HepG2 (cell line): ENCODE data around the gene CYP2W1. TPM values are rescaled to one million over a fixed set of nuclear protein-coding genes. Genes with fewer than 3 reads are reported as not detected.
A peak's percentile ranks its signal among the peaks of the same experiment; 100 is the strongest.

Source experiments
- ATAC-seq: fragments of 200-7000 bp; cut with Tn5 transposase; 3 replicates; pipeline ENCODE4 v1.9.1; 2020; ENCODE audit warnings: mild to moderate bottlenecking, moderate library complexity
- BruUV-seq: library from RNA; stranded (reverse); fragments of 400-500 nt; replicated peaks from 2 replicates; lab custom pipeline; 2021; lab: Mats Ljungman, UMichigan
- CTCF ChIA-PET: fragments of 300-600 bp; formaldehyde crosslinking; extraction: SDS; loops from one replicate; lab custom pipeline; 2021; ENCODE audit warnings: low total read pairs, inconsistent platforms, low intra/inter-chr PET ratio; lab: Yijun Ruan, JAX
- POLR2A ChIA-PET: fragments of 350-600 bp; sonication (Branson Sonifier 250); formaldehyde crosslinking; loops from one replicate; lab custom pipeline; 2020; ENCODE audit warnings: antibody characterized with exemption, inconsistent platforms; lab: Yijun Ruan, JAX
- DNase-seq: peaks from one replicate; pipeline ENCODE4 v3.0.0-alpha.2; 2015; ENCODE audit warnings: low spot score
- FAIRE-seq: peaks from 3 replicates; lab custom pipeline; 2011; peaks lifted over from hg19 to GRCh38; lab: Jason Lieb, UNC
- H2AFZ ChIP-seq: one replicate; pipeline ENCODE4 v1.6.1; 2011; ENCODE audit warnings: low read length, inconsistent platforms
- H3K27ac ChIP-seq: fragments of 300-600 bp; 3 replicates; pipeline ENCODE4 v1.8.0; 2011; ENCODE audit warnings: mixed run types, mild to moderate bottlenecking, mixed read lengths, low read length, inconsistent platforms; ENCODE audit not compliant: insufficient read depth; ENCODE audit errors: extremely low read length
- H3K27me3 ChIP-seq, 2 experiments: fragments of 200-600 bp in 1 of 2; 2 replicates in 1 of 2; 3 replicates in 1 of 2; pipeline versions ENCODE4 v1.6.0 to v1.8.0; 2011; ENCODE audit warnings: low read length in 2 of 2, mild to moderate bottlenecking in 2 of 2, moderate library complexity in 2 of 2, inconsistent platforms in 1 of 2; ENCODE audit not compliant: insufficient read depth in 2 of 2, control insufficient read depth in 1 of 2
- H3K36me3 ChIP-seq, 2 experiments: fragments of 200-600 bp in 1 of 2; replicated peaks in 1 of 2; 2 replicates in 1 of 2; 3 replicates in 1 of 2; pipeline versions ENCODE4 v1.5.1 to v1.8.0; 2011; ENCODE audit warnings: low read length in 2 of 2, inconsistent platforms in 1 of 2; ENCODE audit not compliant: insufficient read depth in 2 of 2, control insufficient read depth in 1 of 2
- H3K4me1 ChIP-seq: 2 replicates; pipeline ENCODE4 v1.5.1; 2012; ENCODE audit warnings: low read length, inconsistent platforms; ENCODE audit not compliant: insufficient read depth
- H3K4me2 ChIP-seq: 2 replicates; pipeline ENCODE4 v1.6.0; 2011; ENCODE audit warnings: low read depth, low read length, inconsistent platforms
- H3K4me3 ChIP-seq, 3 experiments: fragments of 200-600 bp in 1 of 3; sonication (generic), shearing (Covaris generic) in 1 of 3; replicated peaks in 1 of 3; 2 replicates each; pipeline ENCODE4 v1.5.1; 2011 to 2016; ENCODE audit warnings: low read length in 3 of 3, inconsistent platforms in 2 of 3, low read depth in 2 of 3, mild to moderate bottlenecking in 2 of 3, control low read depth in 1 of 3, mixed read lengths in 1 of 3; ENCODE audit not compliant: insufficient read depth in 1 of 3
- H3K79me2 ChIP-seq: one replicate; pipeline ENCODE4 v1.6.1; 2011; ENCODE audit warnings: low read length, inconsistent platforms; ENCODE audit not compliant: insufficient read depth
- H3K9ac ChIP-seq: 2 replicates; pipeline ENCODE4 v1.6.0; 2011; ENCODE audit warnings: mild to moderate bottlenecking, low read depth, low read length, inconsistent platforms; ENCODE audit not compliant: insufficient read depth
- H3K9me3 ChIP-seq: 2 replicates; pipeline ENCODE4 v1.5.1; 2012; ENCODE audit warnings: mild to moderate bottlenecking, low read length
- H4K20me1 ChIP-seq: 2 replicates; pipeline ENCODE4 v1.6.0; 2011; ENCODE audit warnings: inconsistent platforms, mild to moderate bottlenecking, low read length, moderate library complexity; ENCODE audit not compliant: insufficient read depth
- ATF7 ChIP-seq, 2 experiments: fragments of 450-650 bp in 1 of 2; sonication (generic) in 1 of 2; formaldehyde crosslinking in 1 of 2; IDR thresholded peaks; 2 replicates each; pipeline versions ENCODE4 v1.4.0 to v1.6.1; 2016 to 2020; ENCODE audit warnings: antibody characterized with exemption in 1 of 2, mild to moderate bottlenecking in 1 of 2, missing genetic modification reagents in 1 of 2
- ATRX ChIP-seq: sonication (generic); formaldehyde crosslinking; IDR thresholded peaks from 2 replicates; pipeline ENCODE4 v1.4.0; 2020; ENCODE audit warnings: missing genetic modification reagents, borderline replicate concordance
- EHMT2 ChIP-seq: fragments of 200-600 bp; sonication (generic); IDR thresholded peaks from 2 replicates; pipeline ENCODE4 v1.7.0; 2017; ENCODE audit warnings: antibody characterized with exemption, low read depth, low read length, borderline replicate concordance
- IKZF4 ChIP-seq: sonication (generic); formaldehyde crosslinking; IDR thresholded peaks from 2 replicates; pipeline ENCODE4 v1.5.1; 2020; ENCODE audit warnings: borderline replicate concordance, mild to moderate bottlenecking, low read depth, missing genetic modification reagents; ENCODE audit errors: not compliant biosample characterization
- PRMT3 ChIP-seq: sonication (generic); formaldehyde crosslinking; IDR thresholded peaks from 2 replicates; pipeline ENCODE4 v1.8.1; 2022; ENCODE audit warnings: low read depth, mild to moderate bottlenecking, moderate library complexity, missing genetic modification reagents, borderline replicate concordance
- RBM39 ChIP-seq: fragments of 200-400 bp; formaldehyde crosslinking; IDR thresholded peaks from one replicate; pipeline ENCODE4 v1.6.1; 2018; ENCODE audit warnings: antibody characterized with exemption, mild to moderate bottlenecking, low read depth, low read length; ENCODE audit not compliant: poor library complexity, severe bottlenecking
- ZNF121 ChIP-seq: sonication (generic); formaldehyde crosslinking; IDR thresholded peaks from 2 replicates; pipeline ENCODE4 v1.5.0; 2020; ENCODE audit warnings: mild to moderate bottlenecking, missing genetic modification reagents
- ZNF264 ChIP-seq: sonication (generic); formaldehyde crosslinking; IDR thresholded peaks from 2 replicates; pipeline ENCODE4 v1.4.0; 2020; ENCODE audit warnings: missing genetic modification reagents
- ZNF549 ChIP-seq: sonication (generic); formaldehyde crosslinking; IDR thresholded peaks from 2 replicates; pipeline ENCODE4 v1.5.0; 2020; ENCODE audit warnings: missing genetic modification reagents
- ZNF615 ChIP-seq: sonication (generic); formaldehyde crosslinking; IDR thresholded peaks from 2 replicates; pipeline ENCODE4 v1.5.0; 2020; ENCODE audit warnings: mild to moderate bottlenecking, missing genetic modification reagents, borderline replicate concordance
- ZNF709 ChIP-seq: sonication (generic); formaldehyde crosslinking; IDR thresholded peaks from 2 replicates; pipeline ENCODE4 v1.5.0; 2020; ENCODE audit warnings: mild to moderate bottlenecking, missing genetic modification reagents
- ZNF790 ChIP-seq: sonication (generic); formaldehyde crosslinking; IDR thresholded peaks from 2 replicates; pipeline ENCODE4 v1.8.0; 2022; ENCODE audit warnings: missing genetic modification reagents, mild to moderate bottlenecking, borderline replicate concordance
- WGBS: methylation state at CpG from one replicate; pipeline ENCODE4 v1.1.6; 2017; ENCODE audit warnings: low lambda C conversion rate; 5-methylcytosine and 5-hydroxymethylcytosine counted together
- in situ Hi-C: cut with HindIII; loops from 2 replicates; pipeline ENCODE4 v1.10.0; 2017; ENCODE audit warnings: low pct_unique_long_range_greater_than_20kb; ENCODE audit not compliant: extremely low pct_ligation_motif_present
- intact Hi-C: fragments of 100-400 bp; cut with micrococcal nuclease; formaldehyde crosslinking; loops from one replicate; pipeline ENCODE4 v1.10.0; 2022; ENCODE audit not compliant: unreplicated experiment
- polyA plus RNA-seq, 8 experiments: library from polyadenylated mRNA; depleted of rRNA in 3 of 8; stranded (reverse) in 7 of 8; unstranded in 1 of 8; fragments of >200 nt; fragmentation: Illumina TruSeq in 4 of 8; extraction: Trizol in 4 of 8; gene quantifications; 2 replicates each; pipeline versions ENCODE4 v1.2.1 to v1.2.3, GENCODE V29; 2011 to 2016; ENCODE audit warnings: low read depth in 4 of 8, missing spikeins in 1 of 8, mixed read lengths in 1 of 8; ENCODE audit not compliant: insufficient read depth in 1 of 8
- total RNA-seq, 5 experiments: library from RNA; depleted of rRNA; stranded (reverse); fragments of >200 nt; fragmentation: Illumina TruSeq; extraction: Trizol; gene quantifications; 2 replicates each; pipeline ENCODE4 v1.2.3, GENCODE V29; 2016; ENCODE audit warnings: low read depth in 1 of 5
- TF ChIP-seq, protein P1 (sequence below): IDR thresholded peaks from 2 replicates; pipeline ENCODE4 v1.6.1; 2016; ENCODE audit warnings: missing biosample characterization, missing genetic modification reagents, low read depth
- TF ChIP-seq, protein P2 (sequence below): fragments of 450-650 bp; IDR thresholded peaks from 2 replicates; pipeline ENCODE4 v1.6.1; 2017
- TF ChIP-seq, protein P3 (sequence below): sonication (generic); formaldehyde crosslinking; conservative IDR thresholded peaks from 2 replicates; pipeline ENCODE4 v1.5.0; 2020; ENCODE audit warnings: missing genetic modification reagents
- TF ChIP-seq, protein P4 (sequence below): sonication (generic); formaldehyde crosslinking; IDR thresholded peaks from 2 replicates; pipeline ENCODE4 v1.8.0; 2022; ENCODE audit warnings: mild to moderate bottlenecking, missing genetic modification reagents, borderline replicate concordance

CYP2W1 gene
- total and polyA plus RNA-seq, 2 of the 13 experiments (the other 11 are each of a cell fraction or from before 2014, with no cell fraction given): 19.5 to 31.7 TPM

DNA sequence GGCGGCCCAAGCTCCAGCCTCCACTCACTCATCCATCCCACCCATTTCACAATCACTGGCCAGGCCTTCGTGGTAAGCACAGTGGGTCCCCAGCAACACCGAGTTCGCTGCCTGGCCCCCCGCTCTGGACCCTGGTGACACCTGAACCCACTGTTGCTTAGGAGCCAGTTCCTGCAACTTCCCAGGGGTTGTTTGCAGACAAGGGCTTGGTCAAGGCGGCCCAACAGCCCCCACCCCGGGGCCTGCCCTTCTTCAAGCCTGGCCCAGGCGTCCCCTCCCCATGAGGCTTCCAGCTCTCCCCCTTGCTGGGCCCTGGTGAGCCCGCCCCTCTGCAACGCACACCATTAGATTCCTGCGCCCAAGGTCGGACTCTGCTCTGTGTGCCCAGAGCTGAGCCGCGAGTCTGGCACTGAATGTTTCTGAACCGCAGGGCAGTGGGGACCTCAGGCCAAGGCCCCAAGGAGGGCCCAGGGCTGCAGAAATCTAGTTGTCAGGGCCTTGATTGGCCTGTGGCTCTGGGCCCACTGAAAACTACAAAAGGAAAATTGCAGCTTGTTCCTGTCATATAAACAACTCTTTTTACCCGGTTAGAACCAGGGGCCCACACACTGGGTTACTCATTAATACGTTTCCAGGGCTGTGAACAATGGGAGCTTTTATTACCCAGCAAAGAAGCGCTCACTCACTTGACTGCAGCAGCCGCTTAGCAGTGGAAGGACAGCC is 5.5 kb upstream of the CYP2W1 start:
- BruUV-seq: no TSS peak
- TF ChIP-seq ZNF264 (CRISPR knock-in tag) (peak; percentile 81; the same call in 1 of the 2 replicates), RBM39 (peak; percentile 77), ATF7 (IDR thresholded peaks at IDR 0.05) (no peak), ATF7 (CRISPR knock-in tag; IDR thresholded peaks at IDR 0.05) (no peak; the same call in 1 of the 2 replicates), ZNF709 (CRISPR knock-in tag) (peak; percentile 87), ZNF121 (CRISPR knock-in tag) (peak; percentile 77), IKZF4 (CRISPR knock-in tag) (no peak), EHMT2 (no peak), ZNF615 (CRISPR knock-in tag) (no peak), PRMT3 (CRISPR knock-in tag) (peak; percentile 71; the same call in 1 of the 2 replicates), ZNF790 (peak; percentile 81; the same call in 1 of the 2 replicates), ATRX (CRISPR knock-in tag) (no peak), ZNF549 (CRISPR knock-in tag) (no peak)
- TF ChIP-seq, protein P1, sequence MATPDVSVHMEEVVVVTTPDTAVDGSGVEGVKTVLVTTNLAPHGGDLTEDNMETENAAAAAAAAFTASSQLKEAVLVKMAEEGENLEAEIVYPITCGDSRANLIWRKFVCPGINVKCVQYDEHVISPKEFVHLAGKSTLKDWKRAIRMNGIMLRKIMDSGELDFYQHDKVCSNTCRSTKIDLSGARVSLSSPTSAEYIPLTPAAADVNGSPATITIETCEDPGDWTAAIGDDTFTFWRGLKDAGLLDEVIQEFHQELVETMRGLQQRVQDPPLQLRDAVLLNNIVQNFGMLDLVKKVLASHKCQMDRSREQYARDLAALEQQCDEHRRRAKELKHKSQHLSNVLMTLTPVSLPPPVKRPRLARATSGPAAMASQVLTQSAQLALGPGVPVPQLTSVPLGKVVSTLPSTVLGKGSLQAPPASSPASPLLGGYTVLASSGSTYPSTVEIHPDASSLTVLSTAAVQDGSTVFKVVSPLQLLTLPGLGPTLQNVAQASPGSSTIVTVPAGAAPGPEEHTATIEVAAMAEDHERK (CRISPR knock-in tag): no peak
- TF ChIP-seq, protein P2, sequence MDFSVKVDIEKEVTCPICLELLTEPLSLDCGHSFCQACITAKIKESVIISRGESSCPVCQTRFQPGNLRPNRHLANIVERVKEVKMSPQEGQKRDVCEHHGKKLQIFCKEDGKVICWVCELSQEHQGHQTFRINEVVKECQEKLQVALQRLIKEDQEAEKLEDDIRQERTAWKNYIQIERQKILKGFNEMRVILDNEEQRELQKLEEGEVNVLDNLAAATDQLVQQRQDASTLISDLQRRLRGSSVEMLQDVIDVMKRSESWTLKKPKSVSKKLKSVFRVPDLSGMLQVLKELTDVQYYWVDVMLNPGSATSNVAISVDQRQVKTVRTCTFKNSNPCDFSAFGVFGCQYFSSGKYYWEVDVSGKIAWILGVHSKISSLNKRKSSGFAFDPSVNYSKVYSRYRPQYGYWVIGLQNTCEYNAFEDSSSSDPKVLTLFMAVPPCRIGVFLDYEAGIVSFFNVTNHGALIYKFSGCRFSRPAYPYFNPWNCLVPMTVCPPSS: no peak
- TF ChIP-seq, protein P3, sequence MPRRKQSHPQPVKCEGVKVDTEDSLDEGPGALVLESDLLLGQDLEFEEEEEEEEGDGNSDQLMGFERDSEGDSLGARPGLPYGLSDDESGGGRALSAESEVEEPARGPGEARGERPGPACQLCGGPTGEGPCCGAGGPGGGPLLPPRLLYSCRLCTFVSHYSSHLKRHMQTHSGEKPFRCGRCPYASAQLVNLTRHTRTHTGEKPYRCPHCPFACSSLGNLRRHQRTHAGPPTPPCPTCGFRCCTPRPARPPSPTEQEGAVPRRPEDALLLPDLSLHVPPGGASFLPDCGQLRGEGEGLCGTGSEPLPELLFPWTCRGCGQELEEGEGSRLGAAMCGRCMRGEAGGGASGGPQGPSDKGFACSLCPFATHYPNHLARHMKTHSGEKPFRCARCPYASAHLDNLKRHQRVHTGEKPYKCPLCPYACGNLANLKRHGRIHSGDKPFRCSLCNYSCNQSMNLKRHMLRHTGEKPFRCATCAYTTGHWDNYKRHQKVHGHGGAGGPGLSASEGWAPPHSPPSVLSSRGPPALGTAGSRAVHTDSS (CRISPR knock-in tag): no peak
- TF ChIP-seq, protein P4, sequence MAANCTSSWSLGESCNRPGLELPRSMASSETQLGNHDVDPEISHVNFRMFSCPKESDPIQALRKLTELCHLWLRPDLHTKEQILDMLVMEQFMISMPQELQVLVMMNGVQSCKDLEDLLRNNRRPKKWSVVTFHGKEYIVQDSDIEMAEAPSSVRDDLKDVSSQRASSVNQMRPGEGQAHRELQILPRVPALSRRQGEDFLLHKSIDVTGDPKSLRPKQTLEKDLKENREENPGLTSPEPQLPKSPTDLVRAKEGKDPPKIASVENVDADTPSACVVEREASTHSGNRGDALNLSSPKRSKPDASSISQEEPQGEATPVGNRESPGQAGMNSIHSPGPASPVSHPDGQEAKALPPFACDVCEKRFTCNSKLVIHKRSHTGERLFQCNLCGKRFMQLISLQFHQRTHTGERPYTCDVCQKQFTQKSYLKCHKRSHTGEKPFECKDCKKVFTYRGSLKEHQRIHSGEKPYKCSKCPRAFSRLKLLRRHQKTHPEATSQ (CRISPR knock-in tag): peak; percentile 63; the same call in 1 of the 2 replicates

More for the DNA sequence above, 5.5 kb upstream of the CYP2W1 start:
- in situ Hi-C loops: no loop called here
- no peaks in the 10 kb centered on the region for H4K20me1 ChIP-seq
- H3K9me3 ChIP-seq: no peaks in the 10 kb centered on the region
- CTCF ChIA-PET: interaction anchor here (1.1 kb wide), 1 partner anchor 15 kb away, joined by 3 read pairs; no protein-coding TSS in a partner anchor
- H3K36me3 ChIP-seq: peaks cover 0 to 1% of the 10 kb centered on the region in 2 experiments; a peak in 2 of 5 replicates
- POLR2A ChIA-PET: interaction anchor here (0.7 to 8.6 kb wide), 34 partner anchors 9 to 497 kb away, joined by 3 to 292 read pairs (median 6); partner anchors contain the start of genes GET4, GPER1, GPR146 and ZFAND2A
- 1% methylated on average over 12 of the region's 19 CpGs for WGBS
- H3K4me1 ChIP-seq: peaks cover 74% of the 10 kb centered on the region
- H3K27me3 ChIP-seq: no peaks in the 10 kb centered on the region; a peak in 1 of 5 replicates
- intact Hi-C loops: loop anchor here (1.0 to 2.0 kb wide), 2 partner anchors 16 to 179 kb away; no protein-coding TSS in a partner anchor
- peak overlapping the region; percentile 97 for H3K9ac ChIP-seq
- FAIRE-seq: peak; percentile 94
- ATAC-seq: peak; percentile 80
- peak overlapping the region; percentile 98 for H3K4me2 ChIP-seq
- peak; percentile 98 for DNase-seq
- no peak overlapping the region for H2AFZ ChIP-seq
- H3K4me3 ChIP-seq: peak overlapping the region; percentile 85 to 100 (median 98); a peak in 5 of 6 replicates
- peak overlapping the region; percentile 100 for H3K27ac ChIP-seq
- peaks cover 55% of the 10 kb centered on the region for H3K79me2 ChIP-seq
